ENCODE results near the gene ALOX12B.

DNA sequence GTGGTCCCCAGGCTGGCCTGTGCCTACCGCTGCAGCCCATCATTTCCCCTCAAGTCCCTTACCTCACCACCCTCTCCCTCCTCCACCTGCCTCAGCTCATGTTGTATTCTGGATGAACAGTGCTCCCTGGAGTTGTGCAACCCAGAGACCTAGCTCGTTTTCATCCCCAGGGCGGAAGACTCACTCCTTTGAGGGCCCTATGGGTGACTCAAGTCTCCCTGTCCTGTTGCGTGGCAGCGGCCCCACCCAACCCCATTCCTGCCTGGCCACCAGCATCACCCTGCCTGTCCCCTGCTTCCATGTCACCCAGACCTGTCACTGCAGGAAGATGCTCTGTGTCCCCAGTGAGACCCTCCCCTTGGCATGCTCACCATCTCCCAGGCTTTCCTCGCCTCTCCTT is 3.3 kb downstream of the ALOX12B start:
- TF ChIP-seq CTCF (IDR thresholded peaks at IDR 0.05): no peak
- no peak for TF ChIP-seq POLR2A (IDR thresholded peaks at IDR 0.05)
- TF ChIP-seq POLR2AphosphoS5 (IDR thresholded peaks at IDR 0.05): no peak
- no peak for TF ChIP-seq EP300 (IDR thresholded peaks at IDR 0.05)

All from stomach (tissue), 4 donors.